ENCODE results near the gene C2CD4D.

C2CD4D gene

DNA sequence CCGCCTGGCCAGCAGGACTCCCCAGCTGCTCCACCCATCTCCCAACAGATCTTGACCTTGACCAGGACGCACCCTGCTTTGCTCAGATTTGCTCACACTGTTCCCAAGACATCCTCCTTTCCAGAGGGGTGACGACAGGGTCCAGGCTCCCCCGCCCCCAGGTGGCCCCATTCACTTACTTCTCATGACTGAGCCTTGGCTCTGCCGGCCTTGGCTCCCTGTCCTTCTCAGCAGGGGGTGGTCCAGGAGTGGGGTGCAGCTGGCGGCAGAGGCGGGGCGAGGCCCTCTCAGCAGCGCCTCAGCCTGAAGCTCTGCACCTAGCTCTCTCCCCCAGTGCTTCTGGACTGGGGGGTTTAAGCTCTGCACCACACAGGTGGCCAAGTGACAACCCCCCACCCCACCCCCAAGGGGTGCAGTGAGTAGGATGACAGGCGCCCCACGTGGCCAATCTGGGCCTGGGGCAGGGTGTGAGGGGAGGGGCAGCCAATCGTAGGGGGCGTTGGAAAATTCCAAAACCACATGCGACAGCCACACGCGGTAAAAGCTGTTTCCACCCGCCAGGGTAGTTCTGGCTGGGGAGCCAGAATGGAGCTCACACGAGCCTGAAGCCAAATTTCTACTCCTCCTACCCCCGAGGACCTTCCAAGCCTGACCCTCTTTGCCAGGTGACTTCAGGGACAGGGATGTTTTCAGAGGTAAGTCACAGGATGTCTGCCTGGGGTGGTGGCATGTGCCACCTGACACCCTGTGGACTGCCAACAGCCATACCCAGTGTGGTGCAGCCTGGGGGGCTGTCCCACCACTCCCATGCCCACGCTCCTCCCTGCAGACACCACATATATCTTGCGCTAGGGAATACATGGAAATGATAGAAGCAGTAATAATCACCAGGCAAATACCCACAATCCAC, 13.6 kb downstream of the C2CD4D start:
- no peak for DNase-seq (ENCODE audit: low read depth)
- TF ChIP-seq, protein P1, sequence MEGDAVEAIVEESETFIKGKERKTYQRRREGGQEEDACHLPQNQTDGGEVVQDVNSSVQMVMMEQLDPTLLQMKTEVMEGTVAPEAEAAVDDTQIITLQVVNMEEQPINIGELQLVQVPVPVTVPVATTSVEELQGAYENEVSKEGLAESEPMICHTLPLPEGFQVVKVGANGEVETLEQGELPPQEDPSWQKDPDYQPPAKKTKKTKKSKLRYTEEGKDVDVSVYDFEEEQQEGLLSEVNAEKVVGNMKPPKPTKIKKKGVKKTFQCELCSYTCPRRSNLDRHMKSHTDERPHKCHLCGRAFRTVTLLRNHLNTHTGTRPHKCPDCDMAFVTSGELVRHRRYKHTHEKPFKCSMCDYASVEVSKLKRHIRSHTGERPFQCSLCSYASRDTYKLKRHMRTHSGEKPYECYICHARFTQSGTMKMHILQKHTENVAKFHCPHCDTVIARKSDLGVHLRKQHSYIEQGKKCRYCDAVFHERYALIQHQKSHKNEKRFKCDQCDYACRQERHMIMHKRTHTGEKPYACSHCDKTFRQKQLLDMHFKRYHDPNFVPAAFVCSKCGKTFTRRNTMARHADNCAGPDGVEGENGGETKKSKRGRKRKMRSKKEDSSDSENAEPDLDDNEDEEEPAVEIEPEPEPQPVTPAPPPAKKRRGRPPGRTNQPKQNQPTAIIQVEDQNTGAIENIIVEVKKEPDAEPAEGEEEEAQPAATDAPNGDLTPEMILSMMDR (conservative IDR thresholded peaks at IDR 0.05; ENCODE audit: low read depth, low read length), result no peak
- H3K4me3 ChIP-seq (ENCODE audit: low read length), result no peak overlapping the region

DNA sequence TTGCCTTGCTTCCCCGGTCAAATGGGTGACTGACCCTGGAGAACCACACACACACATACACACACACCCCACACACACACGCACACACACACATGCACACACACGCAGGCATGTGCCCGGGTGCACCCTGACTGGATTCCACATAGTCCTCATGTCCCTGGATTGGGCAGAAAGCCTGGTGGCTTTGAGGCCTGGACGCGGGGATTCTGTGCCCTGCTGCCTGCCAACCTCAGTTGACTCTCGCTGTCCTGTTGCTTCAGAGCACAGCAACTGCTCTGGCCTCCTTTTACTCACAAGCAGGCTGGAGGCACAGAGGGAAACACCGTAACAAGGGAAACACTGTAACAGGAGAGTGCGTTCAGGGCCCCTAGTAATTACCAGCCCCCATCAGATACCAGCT, 14.4 kb downstream of the C2CD4D start:
- H3K4me3 ChIP-seq (ENCODE audit: low read length), result no peak overlapping the region
- TF ChIP-seq, protein P1 (conservative IDR thresholded peaks at IDR 0.05; ENCODE audit: low read depth, low read length), result no peak
- no peak for DNase-seq (ENCODE audit: low read depth)

DNA sequence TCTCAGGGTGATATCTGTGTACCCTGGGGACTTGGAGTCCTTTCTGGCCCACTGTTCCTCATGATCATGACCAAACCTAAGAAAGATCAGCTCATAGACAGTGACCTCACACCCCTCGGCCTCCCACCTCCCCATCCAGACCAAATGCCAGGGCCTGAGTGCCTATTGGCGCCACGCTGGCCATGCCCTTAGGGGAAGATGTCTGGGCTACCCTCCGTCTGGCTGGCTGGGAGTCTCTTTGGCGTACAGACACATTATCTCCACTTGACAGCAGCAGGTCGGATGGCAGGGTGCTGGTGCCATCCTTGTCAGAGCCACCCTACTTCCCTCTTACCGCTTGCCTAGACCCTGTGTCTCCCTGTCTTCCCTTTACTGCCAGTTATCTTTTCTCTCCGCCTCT, 16.4 kb downstream of the C2CD4D start:
- DNase-seq (ENCODE audit: low read depth), result no peak
- TF ChIP-seq, protein P1 (conservative IDR thresholded peaks at IDR 0.05; ENCODE audit: low read depth, low read length), result no peak
- H3K4me3 ChIP-seq (ENCODE audit: low read length), result no peak overlapping the region

DNA sequence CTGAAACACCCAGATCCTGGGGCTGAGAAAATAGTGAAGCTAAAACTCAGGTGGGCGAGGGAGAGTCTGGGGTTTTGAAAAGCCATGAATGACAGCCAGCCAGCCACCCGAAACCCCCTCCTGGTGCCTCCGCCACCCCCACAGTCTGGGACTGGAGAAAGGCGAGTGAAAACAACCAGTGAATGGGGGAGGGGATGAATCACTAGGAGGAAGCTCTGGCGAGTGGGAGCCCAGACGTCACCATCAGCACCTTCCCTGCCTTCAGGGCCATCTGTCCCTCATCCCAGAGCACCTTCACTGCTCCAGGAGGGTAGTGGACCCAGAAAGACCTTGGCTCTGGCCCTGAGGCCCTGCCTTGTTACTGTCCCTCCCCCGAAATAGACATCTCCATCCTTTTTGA, 17.2 kb downstream of the C2CD4D start:
- no peak for DNase-seq (ENCODE audit: low read depth)
- no peak overlapping the region for H3K4me3 ChIP-seq (ENCODE audit: low read length)
- TF ChIP-seq, protein P1 (conservative IDR thresholded peaks at IDR 0.05; ENCODE audit: low read depth, low read length), result no peak

DNA sequence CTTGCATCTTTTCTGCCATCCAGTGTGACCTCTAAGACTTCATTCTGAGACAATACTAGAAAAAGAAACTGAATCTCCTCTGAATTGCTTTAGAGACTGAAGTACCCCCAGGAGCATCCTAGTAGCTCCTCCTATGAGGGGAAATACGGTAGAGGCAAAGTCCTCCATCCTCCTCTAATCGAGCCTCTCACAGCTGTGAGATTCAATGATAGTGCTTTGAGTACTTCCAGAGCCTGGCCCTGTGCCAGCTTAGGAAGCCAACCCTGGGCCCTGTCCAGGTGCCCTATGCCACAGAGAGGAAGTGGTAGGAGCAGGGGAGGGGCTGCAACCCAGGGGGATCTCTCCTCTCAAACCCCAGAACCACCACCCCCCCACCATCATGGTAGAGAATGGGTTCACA, 18.7 kb downstream of the C2CD4D start:
- no peak overlapping the region for H3K4me3 ChIP-seq (ENCODE audit: low read length)
- TF ChIP-seq, protein P1 (conservative IDR thresholded peaks at IDR 0.05; ENCODE audit: low read depth, low read length), result no peak
- no peak for DNase-seq (ENCODE audit: low read depth)

DNA sequence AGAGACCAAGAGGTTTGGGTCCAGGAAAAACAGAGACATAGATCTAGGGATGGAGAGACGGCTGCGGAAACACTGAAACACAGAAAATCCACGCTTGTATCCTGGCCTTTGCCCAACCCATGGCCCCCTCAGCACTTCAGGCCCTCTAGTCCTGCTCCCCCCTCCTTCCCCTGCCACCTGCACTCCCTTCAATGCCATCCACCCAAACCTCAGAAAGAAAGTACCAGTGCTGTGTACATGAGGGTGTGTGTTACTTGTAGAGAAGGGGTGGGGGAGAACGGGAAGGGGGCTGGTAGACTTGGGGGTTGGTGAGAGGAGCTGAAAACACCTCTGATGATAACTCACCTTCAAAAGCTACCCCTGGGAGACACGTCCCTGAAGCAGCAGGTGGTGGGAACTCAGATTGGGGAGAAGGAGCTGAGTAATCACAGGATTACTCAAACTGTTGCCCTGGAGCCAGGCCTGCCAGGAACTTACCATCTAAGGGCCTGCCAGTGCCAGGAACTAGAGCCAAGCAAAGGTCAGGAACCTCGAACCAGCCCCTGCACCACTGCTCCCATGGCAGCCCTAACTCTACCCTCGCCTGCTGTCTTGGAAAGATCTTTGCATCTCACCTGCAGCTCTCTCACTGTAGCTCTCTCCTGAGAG, 19.5 kb downstream of the C2CD4D start:
- TF ChIP-seq, protein P1 (conservative IDR thresholded peaks at IDR 0.05; ENCODE audit: low read depth, low read length), result no peak
- H3K4me3 ChIP-seq (ENCODE audit: low read length), result no peak overlapping the region
- DNase-seq (ENCODE audit: low read depth), result no peak

All from retinal pigment epithelial cell (primary cell).